GOT3 (cell line): ENCODE results near the gene ACSF2.
"Not testable (repeated sequence)": the region's sequence is repeated elsewhere in the genome, so short reads cannot be mapped to it uniquely, and the experiment has no call there.

Experiments
- DNase-seq: peaks from one replicate; lab custom pipeline; 2025; ENCODE audit warnings: mixed read lengths; lab: John Stamatoyannopoulos, UW

The ACSF2 gene

DNA sequence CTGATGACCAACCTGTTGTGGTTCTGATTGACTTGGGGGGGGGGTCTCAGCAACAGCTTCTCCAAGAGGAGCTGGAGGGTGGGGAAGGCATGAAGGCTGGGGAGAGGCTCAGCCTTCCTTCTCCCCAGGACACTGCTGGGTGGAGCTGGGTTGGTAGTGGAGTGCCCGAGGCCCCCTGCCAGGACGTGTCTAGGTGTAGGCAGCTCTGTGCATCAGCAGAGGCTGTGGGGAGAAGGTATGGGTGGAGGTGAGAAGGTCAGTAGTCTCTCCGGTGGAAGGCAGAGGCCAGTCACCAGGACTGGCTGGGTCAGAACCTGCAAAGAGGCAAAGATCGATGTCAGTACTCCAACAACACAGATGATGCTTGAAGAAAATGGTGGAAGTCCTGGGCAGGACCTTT is 38.7 kb downstream of the ACSF2 start:
- DNase-seq: no peak

DNA sequence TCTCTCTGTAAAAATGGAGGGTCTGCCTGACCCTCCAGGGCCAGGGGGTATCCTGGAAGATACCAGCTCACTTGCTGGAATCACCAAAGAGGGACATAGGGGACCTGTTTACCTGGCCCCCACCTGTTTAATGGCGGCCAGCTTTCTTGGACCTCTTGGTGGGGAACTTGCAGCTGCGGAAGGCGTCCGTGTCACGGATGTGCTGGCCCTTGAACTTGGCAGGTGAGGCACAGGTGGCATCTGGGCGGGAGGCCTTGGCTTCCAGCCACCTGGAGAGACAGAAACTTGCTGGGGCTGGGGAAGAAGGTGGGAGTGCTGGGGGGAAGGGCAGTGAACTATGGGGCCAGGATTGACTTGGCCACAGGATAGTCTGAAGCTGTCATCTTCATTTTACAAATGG is 39.2 kb downstream of the ACSF2 start:
- no peak for DNase-seq

DNA sequence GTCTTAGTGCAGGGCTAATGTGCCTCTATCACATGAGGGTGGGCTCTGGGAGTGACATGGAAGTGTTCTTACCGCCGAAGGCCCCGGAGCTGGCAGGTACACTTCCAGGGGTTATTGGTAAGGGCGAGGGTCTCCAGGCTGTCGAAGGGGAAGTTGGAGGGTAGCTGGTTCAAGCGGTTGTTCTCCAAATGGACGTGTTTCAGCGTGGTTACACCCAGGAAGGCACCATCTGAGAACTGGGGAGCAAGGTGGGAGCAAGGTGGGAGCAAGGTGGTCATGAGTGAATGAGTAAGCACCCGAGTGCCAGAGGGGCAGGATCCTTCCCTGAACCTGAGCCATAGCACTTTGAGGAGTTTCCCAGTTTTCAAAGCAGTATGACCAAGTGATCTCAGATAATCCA is 39.6 kb downstream of the ACSF2 start:
- no peak for DNase-seq

DNA sequence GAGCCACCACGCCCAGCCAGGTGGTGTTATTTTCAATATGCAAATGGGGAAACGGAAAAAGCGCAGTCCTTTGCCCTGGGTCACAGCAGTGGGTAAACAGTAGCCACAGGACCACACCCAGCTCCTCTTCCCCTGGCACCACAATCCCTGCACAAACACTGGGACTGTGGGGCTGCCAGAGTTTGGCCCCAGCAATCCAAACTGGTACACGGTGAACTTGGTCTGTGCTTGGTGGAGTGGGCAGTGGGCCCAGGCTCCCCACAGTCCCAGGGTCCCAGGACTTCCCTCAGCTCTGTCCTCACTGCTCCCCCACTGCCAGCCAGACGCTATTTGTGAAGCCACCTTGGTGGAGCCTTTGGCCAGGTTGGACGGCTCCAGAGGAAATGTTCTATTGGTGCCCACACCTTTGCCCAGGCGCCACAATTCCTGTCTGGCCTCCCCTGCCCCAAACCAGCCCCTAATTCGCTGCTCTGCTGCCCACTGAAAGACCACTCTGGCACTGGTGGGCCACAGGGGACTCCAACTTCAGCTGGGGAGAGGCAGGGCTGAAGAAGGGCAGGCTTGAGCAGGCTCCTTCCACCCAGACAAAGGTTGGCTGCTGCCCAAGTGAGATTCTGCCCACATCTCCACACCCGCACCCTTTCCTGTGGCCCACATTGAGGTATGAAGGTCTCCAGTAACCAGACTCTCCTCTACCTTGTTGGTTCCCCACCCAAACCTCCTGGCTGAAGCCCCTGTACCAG is 40.5 kb downstream of the ACSF2 start:
- DNase-seq: no peak

DNA sequence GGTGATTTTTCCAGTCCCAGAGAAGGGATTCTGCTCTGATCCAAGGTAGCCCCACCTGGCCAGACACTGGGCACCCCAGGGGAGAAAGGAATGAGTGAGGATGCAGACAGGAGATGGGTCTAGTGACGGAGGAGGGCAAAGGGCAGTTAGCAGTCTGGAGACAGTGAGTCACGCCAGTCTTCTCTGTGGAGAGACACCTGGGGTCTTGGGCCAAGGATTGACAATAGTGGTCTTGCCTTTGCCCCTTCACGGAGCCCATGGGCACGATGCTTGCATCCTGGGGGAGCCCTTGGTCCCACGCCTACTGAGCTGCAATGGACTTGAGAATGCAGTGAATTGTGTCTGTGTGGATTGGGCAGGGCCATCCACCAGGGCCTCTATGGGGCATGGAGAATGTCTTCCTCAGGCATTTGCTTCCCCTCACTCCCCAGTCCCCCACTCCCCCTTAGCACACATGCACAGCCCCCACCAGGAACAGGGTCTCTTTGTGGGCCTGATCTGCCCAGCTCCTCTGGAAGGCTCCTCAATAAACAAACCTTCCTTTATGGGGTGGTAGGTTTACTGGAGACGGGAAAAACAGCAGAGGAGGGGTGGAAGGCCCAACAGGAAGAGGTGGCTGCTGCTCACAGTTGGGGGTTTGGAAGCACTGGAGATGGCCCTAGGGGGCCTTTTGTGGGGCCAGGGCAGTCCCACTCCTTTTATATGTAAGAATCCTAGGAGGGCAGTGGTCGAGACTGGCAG is 41.3 kb downstream of the ACSF2 start:
- DNase-seq: no peak

DNA sequence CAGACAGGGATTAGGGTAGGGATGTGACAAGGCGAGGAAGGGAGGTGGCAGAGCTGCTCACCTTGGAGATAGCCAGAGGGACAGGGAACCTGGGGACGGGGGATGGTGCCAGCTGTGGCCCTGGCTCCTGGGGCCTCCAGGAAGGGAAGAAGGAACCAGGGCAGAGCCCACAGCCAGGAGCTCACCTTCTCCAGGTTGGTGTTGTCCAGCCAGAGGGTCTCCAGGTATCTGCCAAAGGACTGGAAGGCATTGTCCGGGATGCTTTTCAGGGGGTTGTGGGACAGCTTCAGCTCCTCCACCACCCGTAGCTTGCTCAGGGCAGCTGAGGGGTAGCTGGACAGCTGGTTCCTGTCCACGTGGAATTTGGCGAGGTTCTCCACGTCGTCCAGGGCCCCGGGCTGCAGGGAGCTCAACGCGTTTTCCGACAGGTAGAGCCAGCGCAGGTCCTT is 41.9 kb downstream of the ACSF2 start:
- DNase-seq: no peak

DNA sequence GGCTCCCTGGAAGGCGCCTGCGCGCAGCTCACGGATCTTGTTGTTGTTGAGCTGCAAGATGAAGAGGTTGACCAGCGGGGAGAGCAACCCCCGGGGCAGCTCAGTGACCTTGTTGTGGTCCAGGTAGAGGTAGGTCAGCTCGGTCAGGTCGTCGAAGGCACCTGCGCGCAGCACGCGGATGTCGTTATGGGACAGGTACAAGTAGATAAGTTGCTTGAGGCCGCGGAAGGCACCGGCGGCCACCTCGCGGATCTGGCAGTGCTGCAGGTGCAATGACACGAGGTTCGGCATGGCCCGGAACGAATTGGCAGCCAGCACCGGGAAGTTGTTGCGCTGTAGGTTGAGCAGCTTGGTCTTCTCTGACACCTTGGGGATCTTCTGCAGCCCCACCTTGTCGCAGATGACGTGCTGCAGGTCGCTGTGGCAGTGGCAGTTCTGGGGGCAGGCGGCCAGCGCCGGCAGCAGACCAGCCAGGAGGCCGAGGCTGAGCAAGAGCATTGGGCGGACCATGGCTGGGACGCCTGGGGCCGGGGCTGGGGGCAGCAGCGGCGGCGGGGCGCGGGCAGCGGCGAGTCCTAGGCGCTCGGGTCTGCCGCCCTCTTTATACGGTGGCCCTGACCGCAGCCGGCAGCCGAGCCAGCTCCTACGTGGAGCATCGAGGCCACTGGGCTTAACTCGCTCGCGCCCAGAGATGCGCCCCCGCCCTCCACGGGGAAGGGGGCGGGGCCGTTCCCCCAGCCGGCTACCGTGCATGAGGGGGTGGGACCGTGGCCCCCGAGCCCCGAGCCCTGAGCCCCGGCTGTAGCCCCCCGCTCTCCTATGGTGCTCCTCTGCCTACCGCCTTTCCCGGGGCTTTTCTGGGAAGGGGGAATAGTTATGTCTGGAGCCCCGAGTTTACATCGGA is 42.5 kb downstream of the ACSF2 start, which contains the start of gene CHAD:
TSS of gene CHAD (minus strand) at position 577 of the 904 bp plus-strand sequence. CDS start at position 510, 67 bp downstream.
- DNase-seq: no peak

DNA sequence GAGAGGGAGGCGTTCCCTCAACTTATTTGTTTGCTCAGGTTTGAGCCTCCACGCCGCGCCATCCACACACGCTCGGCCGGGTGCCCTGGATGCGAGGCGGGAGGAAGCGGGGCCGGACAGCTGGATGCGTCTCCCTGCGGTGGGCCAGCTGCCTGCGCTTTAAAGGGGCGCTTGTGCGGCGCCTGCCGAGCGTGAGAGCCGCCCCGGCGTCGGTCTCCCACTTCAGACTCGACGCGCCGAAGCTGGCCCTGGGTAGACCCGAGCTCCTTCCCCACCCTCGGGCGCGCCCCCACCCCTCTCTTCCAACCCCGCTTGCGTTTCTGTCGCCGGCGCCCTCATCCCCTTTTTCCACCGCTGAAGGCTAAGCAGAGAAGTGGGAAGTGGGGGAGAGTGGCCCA is 43.2 kb downstream of the ACSF2 start:
- no peak for DNase-seq

DNA sequence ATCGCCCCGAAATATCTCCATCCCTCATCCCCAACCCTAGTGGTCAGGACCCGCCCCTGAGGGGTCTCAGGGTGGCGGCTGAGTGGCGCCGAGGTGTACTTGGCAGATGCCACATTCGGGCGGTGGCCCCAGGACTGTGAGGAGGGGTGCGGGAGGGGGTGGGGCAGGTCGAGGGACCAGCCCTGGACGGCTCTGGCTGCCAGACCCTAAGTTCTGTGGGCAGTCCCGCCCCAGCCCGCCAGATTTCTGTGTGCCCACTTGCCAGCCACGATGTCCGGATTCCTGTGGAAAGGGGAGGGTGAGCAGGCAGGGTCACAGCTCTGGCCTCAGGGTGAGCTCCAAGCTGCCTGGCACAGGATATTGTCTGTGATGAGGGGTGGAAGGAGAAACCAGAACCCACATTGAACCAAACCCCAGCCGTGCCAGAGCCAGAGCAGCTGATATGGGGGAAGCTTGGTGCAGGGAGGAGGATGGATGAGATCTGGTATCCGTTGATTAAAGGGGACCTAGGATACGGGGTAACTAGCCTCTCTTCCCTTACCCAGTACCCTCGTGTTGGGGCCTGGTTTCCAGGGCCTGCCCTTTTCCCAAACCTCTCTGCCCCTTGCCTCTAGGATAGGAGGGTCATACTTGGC is 43.8 kb downstream of the ACSF2 start:
- no peak for DNase-seq

DNA sequence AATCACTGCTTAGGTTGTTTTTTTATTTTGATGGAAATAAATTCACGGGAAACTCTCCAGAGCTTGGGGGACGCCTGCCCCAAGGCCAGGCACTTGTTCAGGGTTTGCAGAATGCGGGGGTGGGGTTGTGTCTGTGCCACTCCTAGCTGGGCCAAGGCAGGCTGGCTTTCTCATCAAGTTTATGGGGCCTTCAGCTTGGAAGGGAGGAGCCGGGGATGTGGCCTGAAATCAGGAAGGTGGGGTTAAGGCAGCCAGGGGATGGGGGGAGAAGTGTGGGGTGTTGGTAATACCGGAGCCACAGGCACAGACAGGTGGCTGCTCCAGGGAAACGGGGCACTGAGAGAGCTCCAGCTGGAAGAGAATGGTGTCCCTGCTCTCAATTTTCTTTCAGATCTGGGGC is 44.4 kb downstream of the ACSF2 start:
- DNase-seq: no peak

DNA sequence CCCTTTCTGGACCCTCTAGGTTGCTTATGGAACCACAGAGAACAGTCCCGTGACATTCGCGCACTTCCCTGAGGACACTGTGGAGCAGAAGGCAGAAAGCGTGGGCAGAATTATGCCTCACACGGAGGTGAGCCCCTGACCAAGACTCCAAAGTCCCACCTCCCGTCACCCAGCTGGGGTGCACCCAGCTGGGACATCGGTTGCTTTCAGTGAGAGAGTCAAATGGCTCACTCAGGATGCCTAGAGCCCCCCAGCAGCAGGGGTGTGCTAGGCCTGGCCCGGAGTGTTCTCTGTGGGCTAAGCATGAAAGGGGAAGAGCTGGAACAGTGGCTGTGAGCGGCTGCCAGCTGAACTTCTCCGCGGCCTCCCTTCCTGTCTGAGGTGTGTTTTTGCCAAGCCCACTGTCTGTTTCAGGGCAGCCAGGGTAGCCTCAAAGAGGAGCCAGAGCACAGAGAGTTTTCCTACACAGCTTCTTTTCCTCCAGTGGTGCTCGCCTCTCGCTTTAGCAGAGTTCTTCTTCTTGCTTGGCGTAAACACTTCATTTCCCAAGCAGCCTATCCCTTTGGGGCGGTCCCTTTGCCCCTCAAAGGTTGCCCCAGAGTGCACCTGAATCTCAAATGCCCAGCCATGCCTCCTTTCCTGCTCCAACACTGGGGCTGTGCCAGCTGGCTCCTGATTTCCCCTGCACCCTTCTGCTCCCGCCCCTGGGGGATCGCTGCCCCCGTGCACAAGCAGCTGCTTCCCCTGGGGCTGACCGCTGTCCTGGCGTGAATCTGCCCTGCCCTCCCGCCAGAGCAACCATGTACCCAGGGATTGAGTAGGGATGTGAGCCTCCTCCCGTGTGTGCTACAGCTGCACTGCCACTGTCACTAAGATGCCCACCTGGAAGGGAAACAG is 45.2 kb downstream of the ACSF2 start:
- no peak for DNase-seq

DNA sequence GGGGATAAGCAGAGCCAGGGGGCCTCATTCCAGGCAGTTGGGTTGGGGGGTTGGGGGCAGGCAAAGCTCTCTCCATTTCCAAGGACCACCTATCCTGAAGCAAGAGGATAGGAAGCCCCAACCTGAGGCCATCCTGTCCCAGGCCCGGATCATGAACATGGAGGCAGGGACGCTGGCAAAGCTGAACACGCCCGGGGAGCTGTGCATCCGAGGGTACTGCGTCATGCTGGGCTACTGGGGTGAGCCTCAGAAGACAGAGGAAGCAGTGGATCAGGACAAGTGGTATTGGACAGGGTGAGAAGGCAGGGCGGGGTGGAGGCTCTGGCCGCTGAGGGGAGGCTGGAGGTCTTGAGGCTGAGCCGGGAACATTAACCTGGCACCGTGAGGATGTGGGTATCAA is 46.3 kb downstream of the ACSF2 start:
- DNase-seq: no peak

DNA sequence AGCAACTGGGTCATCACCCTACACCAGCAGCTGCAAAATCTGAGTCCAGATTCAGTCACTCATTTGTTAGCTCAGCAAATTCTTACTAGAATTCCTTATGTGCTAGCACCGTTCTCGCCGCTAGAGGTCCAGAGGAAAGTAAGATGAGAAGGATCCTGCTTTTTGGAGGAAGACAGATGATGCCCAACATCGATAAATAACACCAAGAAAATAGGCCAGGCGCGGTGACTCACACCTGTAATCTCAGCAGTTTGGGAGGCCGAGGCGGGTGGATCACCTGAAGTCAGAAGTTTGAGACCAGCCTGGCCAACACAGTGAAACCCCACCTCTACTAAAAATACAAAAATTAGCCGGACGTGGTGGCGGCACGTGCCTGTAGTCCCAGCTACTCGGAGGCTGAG is 46.7 kb downstream of the ACSF2 start:
- DNase-seq: not testable (repeated sequence)

DNA sequence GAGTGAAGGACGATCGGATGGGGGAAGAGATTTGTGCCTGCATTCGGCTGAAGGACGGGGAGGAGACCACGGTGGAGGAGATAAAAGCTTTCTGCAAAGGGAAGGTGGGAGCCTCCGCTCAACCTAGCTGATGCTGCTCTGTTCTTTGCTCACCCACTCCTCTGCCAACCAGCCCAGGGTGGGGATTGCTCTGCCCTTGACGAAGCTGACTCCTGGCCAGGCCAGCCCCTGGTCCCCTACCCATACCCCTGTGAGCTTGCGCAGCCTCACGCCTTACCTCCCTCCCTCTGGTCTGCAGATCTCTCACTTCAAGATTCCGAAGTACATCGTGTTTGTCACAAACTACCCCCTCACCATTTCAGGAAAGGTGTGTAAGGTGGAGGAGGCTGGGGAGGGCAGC is 47.9 kb downstream of the ACSF2 start:
- DNase-seq: no peak

DNA sequence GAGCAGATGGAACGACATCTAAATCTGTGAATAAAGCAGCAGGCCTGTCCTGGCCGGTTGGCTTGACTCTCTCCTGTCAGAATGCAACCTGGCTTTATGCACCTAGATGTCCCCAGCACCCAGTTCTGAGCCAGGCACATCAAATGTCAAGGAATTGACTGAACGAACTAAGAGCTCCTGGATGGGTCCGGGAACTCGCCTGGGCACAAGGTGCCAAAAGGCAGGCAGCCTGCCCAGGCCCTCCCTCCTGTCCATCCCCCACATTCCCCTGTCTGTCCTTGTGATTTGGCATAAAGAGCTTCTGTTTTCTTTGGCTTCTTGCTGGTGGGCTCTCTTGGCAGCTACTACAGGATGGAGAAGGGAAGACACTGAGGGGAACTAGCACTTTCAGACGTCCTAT is 48.5 kb downstream of the ACSF2 start:
- DNase-seq: no peak

DNA sequence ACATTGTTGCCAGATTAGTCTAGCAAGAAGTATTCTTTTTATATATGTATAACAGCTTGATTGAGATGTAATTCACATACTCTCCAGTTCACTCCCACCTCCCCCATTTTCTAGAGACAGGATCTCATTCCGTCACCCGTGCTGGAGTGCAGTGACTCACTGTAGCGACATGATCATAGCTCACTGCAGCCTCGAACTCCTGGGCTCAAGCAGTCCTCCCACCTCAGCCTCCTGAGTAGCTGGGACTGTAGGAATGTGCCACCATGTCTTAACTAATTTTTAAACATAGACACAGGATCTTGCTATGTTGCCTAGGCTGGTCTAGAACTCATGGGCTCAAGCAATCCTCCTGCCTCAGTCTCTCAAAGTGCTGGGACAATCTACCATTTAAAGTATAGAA is 49.3 kb downstream of the ACSF2 start:
- no peak for DNase-seq

DNA sequence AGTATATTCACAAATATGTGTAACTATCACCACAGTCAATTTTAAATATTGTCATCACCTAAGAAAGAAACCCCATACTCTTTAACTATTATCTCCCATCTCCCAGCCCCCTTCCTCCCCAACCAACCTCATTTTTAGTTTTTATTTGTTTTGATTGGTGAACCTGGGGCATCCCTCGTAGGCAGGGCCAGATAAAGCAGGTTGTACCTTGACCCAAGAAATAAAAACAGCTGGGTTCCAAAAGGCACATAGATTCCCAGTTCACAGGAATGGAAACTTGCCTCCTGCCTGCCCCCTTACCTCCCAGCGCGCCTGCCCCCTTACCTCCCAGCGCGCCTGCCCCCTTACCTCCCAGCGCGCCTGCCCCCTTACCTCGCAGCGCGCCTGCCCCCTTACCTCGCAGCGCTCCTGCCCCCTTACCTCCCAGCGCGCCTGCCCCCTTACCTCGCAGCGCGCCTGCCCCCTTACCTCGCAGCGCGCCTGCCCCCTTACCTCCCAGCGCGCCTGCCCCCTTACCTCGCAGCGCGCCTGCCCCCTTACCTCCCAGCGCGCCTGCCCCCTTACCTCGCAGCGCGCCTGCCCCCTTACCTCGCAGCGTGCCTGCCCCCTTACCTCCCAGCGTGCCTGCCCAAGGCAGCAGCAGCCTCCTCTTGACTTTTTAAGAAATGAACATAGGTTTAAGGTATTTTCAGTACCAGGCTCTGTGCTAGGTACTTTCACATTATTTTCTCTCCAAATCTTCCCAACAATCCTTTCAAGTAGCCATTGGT is 49.9 kb downstream of the ACSF2 start:
- not testable (repeated sequence) for DNase-seq

DNA sequence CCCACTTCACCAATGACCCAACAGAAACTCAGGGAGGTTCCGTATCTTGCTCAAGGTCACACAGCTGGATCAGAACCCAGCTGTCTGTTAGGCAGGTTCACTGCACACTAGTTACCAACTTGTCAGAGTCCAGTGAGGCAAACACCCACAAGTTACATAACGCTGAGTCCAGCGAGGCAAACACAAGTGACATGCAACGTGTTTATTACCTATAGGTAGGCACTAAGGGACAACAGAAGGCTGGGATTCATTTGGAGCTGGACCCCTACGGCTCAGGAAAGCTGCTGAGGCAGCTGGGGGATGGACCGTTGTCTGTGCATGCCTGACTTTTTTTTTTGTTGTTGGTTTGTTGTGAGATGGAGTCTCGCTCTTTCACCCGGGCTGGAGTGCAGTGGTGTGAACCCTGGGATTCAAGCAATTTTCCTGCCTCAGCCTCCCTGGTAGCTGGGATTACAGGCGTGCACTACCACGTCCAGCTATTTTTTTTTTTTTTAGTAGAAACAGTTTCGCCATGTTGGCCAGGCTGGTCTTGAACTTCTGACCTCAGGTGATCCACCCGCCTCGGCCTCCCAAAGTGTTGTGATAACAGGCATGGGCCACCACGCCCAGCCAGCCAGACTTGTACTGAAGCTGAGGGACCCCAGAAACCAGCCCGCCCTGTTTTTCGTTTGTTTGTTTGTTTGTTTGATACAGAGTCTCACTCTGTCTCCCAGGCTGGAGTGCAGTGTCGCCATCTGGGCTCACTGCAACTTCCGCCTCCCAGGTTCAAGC is 50.7 kb downstream of the ACSF2 start:
- DNase-seq: no peak

DNA sequence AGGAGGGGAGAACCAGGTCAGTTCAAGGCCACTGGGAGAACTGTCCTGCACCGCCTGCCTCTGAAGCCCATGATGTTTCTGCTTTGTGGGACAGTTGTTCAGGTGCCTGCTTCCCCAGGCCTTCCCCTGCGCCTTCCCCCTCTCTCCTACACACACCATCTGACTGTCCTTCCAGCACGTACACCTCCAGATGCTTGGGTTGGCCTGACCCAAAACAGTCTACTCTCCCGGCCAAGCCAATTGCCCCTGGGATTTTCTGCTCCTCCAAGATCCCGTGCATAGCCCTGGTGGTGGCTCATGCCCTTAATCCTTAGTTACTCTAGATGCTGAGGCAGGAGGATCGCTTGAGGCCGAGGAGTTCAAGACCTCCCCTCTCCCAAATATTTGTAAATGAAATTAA is 52.0 kb downstream of the ACSF2 start:
- no peak for DNase-seq
